Dedifferentiated amniotic fluid mesenchymal stem cell (primary cell): ENCODE results near the gene ERMARD.

Source experiments
- DNase-seq: peaks from one replicate; pipeline ENCODE4 v3.0.0-alpha.2; 2016; ENCODE audit errors: extremely low spot score

ERMARD gene

GRCh38 chr6:169802790-169803189, 51.4 kb downstream of the ERMARD start:
- no peak for DNase-seq

DNA sequence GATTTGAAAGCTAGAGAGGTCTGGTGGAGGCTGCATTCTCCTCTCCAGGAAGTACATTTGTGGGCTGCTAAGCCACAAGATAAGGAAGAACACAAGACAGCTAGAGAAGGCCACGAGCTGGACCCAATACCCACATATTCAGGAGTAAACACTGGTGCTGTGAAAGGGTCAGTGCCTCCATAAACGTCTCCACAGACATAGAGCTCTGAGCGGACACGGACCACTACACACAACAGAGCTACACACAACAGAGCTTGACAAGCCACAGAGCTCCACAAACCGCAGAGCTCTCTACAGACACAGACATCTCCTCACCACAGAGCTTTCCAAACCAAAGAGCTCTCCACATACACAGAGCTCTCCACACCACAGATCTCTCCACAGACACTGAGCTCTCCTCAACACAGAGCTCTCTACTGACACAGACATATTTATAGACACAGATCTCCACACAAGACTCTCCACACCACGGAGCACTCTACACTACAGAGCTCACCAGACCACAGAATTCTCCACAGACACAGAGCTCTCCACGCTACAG, 51.9 kb downstream of the ERMARD start:
- no peak for DNase-seq

DNA sequence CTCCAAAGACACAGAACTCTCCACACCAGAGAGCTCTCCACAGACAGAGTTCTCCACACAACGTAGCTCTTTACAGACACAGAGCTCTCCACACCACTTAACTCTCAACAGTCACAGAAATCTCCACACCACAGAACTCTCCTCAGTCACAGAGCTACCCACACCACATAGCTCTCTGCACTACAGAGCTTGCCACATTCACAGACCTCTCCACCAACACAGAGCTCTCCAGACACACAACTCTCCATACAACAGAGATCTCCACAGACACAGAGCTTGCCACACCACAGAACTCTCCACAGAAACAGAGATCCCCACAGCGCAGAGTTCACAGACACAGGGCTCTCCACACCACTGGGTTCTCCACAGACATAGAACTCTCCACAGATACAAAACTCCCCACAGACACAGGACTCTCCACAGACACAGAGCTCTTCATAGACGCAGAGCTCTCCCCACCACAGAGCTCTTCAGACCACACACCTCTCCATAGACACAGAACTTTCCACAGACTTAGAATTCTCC, 52.5 kb downstream of the ERMARD start:
- no peak for DNase-seq

- no peak for DNase-seq
Observed at GRCh38 chr6:169804427-169804826, 53.0 kb downstream of the ERMARD start.

GRCh38 chr6:169805242-169805838, 53.9 kb downstream of the ERMARD start:
- DNase-seq = no peak

- DNase-seq = no peak
Observed at GRCh38 chr6:169806701-169807100, 55.3 kb downstream of the ERMARD start.

DNA sequence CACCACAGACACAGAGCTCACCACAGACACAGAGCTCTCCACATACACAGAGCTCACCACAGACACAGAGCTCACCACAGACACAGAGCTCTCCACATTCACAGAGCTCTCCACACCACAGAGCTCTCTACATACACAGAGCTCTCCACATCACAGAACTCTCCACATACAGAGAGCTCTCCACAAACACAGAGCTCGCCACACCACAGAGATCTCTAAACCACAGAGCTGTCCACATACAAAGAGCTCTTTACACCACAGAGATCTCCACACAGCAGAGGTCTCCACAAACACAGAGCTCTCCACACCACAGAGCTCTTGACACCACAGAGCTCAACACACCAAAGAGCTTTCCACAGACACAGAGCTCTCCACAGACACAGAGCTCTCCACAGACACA, 55.8 kb downstream of the ERMARD start:
- no peak for DNase-seq

GRCh38 chr6:169807699-169808607, 56.5 kb downstream of the ERMARD start:
- DNase-seq = no peak

DNA sequence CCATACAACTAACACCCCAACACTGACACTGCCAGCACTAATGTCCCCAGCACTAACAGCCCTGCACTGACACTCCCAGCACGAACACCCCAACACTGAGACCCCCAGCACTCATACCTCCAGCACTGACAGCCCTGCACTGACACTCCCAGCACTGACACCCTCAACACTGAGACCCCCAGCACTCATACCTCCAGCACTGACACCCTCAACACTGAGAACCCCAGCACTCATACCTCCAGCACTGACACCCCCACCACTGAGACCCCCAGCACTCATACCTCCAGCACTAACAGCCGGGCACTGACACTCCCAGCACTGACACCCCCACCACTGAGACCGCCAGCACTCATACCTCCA, 57.2 kb downstream of the ERMARD start:
- DNase-seq = no peak

GRCh38 chr6:169809386-169809785, 58.0 kb downstream of the ERMARD start:
- DNase-seq = no peak

DNA sequence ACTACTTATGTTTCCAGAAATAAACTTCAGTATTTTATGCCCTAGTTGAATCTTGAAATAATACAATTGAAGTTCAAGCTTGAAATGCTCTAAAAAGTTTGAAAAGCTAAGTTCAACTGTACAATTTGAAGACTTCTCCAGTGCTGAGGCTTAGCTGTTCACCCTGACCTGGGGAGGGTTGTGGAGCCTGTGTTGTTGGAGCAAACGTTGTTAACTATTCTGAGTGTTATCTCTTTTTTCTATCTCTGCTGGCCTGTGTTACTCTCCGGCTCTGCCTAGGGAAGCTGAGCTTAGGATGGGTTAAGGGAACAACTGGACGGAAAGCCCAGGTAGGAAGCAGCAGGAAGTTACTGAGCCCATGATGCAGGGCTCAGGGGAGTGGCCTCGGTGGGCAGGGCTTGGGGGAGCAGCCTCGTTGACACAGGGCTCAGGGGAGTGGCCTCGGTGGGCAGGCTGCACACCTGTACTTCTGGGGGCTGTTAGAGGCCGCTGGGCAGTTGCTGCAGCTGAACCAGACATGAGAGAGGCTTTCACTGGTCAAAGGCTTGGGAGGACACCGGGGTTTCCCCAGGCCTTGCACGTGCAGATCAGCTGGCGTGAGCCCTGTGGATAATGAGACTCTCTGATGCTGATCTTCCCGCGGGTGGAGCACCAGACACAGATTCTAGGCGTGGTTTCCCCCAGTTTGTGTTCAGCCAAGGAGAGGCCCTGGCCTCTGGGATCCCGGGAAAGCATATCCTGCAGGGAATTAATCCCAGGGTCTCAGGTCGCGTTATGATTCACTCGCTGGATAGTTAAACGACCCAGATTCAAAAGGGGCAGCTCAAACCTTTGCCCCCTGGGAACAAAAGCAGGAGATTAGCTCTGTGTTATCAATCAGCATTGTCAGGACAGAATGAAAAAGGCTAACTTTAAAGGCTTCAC, 58.9 kb downstream of the ERMARD start:
- DNase-seq = no peak

DNA sequence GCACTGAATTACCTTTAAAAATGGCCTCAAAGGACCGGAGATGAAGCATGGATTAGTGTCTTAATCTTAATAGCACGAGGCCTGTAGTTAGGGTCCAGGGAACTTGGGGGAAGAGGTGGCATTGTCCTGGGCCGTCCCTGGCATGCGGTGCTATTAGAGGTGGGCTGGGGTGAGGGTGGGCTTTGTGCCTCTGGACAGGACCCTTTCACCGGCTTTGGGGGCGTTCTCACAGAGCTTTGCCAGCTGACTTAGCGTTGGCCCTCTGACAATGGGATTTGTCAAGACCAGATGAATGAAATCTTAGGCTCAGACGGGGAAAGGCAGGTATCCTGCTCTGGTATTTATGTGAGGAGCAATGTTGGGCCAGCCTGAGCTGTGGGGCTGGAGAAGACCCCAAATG, 59.6 kb downstream of the ERMARD start:
- DNase-seq = no peak

DNA sequence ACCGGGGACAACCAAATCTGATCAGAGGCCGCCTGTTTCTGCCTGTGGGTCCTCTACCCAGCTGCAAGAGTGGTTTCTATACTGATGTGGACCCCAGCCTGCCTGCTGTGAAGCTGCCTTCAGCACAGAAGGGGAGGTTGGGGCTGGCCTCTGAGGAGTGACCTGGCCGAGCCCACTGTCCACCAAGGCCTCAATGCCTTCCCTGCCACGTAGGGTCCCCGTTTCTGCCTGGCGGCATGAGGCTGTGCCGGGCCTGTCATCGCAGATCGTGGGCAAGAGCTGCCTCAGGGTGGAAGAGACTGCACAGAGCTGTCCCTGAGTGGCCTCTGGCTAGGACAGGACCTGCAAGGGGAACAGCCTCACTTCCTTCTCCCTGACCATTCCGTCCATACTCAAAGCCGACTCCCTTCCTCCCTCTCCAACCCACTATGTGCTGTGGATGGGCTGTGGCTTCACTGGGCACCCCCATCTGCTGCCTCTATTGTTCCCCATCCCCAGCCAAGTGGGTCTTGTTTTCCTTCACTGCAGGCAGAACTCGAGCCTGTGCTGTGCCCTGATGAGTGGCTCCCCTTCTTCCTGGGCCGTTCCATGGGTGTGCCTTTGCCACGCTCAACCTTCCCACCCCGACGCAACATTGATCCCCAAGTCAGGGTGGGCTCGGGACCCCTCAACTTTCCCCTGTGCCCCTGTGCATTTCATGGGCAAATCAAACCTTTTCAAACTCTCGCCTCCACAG, 60.3 kb downstream of the ERMARD start:
- no peak for DNase-seq

GRCh38 chr6:169812257-169812644, 60.8 kb downstream of the ERMARD start:
- no peak for DNase-seq

- DNase-seq = no peak
Observed at GRCh38 chr6:169813969-169814368, 62.5 kb downstream of the ERMARD start.

GRCh38 chr6:169816054-169816453, 64.6 kb downstream of the ERMARD start:
- DNase-seq = no peak

DNA sequence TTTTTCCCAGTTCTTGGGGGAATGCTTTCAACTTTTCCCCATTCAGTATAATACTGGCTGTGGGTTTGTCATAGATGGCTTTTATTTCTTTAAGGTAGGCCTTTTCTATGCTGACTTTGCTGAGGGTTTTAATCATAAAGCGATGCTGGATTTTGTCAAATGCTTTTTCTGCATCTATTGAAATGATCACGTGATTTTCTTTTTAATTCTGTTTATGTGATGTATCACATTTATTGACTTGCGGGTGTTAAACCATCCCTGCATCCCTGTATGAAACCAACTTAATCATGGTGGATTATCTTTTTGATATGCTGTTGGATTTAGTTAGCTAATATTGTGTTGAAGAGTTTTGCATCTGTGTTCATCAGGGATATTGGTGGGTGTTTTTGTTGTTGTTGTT, 65.6 kb downstream of the ERMARD start:
- no peak for DNase-seq

- DNase-seq = no peak
Observed at GRCh38 chr6:169820358-169820757, 68.9 kb downstream of the ERMARD start.

DNA sequence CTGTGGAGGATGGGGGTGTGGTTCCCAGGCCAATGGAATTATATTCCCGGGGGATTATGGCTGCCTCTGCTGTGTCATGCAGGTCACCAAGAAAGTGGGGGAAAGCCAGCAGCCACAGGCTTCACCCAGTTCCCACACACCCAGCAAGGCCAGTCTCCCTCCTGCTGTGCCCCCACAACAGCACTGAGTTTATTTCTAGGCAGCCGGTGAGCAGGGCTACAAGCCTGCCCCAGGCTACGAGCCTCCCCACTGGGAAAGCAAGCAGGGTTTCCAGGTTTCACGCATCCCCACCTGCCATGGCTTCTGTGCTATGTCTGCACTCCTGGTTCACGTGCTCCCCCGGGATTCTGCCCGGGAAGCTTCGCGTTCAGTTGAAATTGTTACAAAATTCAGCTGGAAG, 72.6 kb downstream of the ERMARD start:
- DNase-seq = no peak

GRCh38 chr6:169824848-169825557, 73.6 kb downstream of the ERMARD start:
- no peak for DNase-seq
